HG03520 (cell line): ENCODE data around the gene SCGB1C1.
A peak's percentile ranks its signal among the peaks of the same experiment; 100 is the strongest.
"Not testable (repeated sequence)": the region's sequence is repeated elsewhere in the genome, so short reads cannot be mapped to it uniquely, and the experiment has no call there.

Source experiments
- ATAC-seq: cut with Tn5 transposase; IDR thresholded peaks from one replicate; pipeline ENCODE4 v1.9.1; 2021; ENCODE audit warnings: mild to moderate bottlenecking, moderate library complexity; ENCODE audit not compliant: unreplicated experiment

The SCGB1C1 gene

DNA sequence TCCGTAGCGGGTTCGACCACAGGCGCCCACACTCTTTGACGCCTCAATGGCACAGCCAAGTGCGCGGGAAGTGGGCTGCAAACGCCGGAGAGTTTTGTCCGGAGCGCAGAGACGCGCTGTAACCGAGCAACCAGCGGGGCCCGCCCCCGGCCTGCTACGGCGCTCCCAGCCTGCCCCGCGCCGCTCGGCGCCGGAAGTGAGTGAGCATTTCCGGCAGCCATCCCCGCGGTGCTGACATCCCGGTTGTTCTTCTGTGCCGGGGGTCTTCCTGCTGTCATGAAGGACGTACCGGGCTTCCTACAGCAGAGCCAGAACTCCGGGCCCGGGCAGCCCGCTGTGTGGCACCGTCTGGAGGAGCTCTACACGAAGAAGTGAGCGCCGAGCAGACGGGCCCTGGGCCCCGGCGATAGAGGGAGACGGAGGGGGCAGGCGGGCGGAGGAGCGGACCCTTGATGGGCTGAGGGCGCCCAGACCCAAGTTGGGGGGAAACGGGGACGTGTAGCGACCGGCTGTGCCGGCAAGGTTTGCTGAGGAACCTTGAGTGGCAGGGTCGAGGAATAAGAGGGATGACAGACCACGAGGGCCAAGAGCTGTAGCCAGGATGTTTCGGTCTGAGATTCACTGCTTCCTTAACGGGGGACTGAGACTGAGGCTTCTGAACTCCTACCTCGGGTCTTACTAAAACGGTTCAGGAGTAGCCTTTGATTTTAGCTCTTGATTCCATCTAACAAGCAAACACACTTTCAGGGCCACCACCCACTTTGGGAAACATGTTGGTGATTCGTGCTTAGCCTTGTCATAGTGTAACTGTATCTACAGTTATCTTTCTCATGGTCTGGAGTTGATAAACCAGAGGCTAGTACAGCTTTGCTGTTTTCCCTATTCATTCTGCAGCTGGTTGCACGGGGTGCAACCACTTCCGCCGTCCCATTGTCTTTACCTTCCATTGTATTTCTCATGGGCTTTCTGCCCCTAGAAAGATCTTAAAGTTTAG lies 44.2 kb downstream of the SCGB1C1 start, which contains the start of gene PSMD13:
PSMD13 (plus strand) TSS at position 203 of the 994 bp plus-strand sequence; CDS start at position 277, 74 bp downstream.
- ATAC-seq, result peak; percentile 74

- ATAC-seq, result not testable (repeated sequence)
Observed at GRCh38 chr11:238346-238745, 45.5 kb downstream of the SCGB1C1 start.

- no peak for ATAC-seq
Observed at GRCh38 chr11:240315-240714, 47.4 kb downstream of the SCGB1C1 start.

GRCh38 chr11:241634-242033 lies 48.8 kb downstream of the SCGB1C1 start:
- no peak for ATAC-seq
